ENCODE measurements around the gene PDXP. TPM values are rescaled to one million over a fixed set of nuclear protein-coding genes. Genes with fewer than 3 reads are reported as not detected.
A peak's percentile ranks its signal among the peaks of the same experiment; 100 is the strongest.

Gene PDXP
- total and polyA plus RNA-seq, 2 of the 13 experiments (the other 11 are each of a cell fraction or from before 2014, with no cell fraction given): 58.2 to 70.6 TPM

DNA sequence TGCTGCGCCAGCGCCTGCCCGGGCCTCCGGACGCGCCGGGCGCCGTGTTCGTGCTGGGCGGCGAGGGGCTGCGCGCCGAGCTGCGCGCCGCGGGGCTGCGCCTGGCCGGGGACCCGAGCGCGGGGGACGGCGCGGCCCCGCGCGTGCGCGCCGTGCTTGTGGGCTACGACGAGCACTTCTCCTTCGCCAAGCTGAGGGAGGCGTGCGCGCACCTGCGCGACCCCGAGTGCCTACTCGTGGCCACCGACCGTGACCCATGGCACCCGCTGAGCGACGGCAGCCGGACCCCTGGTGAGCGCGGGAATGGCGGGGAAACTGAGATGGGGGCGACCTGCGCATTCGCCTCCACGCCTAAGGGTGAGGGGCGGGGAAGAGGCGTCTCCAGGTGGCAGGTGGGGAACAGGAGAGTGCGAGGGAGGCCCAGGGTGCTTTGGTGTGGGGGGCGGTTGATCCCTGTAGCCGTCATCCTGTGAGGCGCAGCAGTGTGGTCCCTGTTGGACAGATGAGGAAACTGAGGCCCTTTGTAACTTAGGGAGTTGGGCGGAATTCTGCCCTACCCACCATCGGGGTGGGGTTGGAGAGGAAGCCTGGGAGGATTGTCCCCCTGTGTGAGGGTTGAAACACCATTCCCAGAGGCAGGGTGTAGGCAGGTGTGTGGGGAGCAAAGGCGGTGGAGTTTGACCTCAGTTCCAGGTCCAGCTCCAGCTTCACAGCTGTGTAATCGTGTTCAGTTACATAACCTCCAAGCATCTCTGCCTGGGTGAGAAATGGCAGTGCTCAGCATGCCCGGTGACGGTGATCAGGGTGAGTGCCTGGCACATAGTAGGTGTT is 758 bp downstream of the PDXP start (continued):
- TF ChIP-seq THAP11 (CRISPR knock-in tag; IDR thresholded peaks at IDR 0.05) (peak; percentile 68), ZNF234 (CRISPR knock-in tag; conservative IDR thresholded peaks at IDR 0.05) (0 out of 2 replicates have a peak, but pooled peaks have one; percentile 40), ZNF530 (CRISPR knock-in tag; IDR thresholded peaks at IDR 0.05; ENCODE audit: low read depth) (no peak), DNMT1 (CRISPR knock-in tag; IDR thresholded peaks at IDR 0.05) (0 out of 2 replicates have a peak, but pooled peaks have one; percentile 51), REXO4 (CRISPR knock-in tag; IDR thresholded peaks at IDR 0.05; ENCODE audit: borderline replicate concordance) (no peak), MAZ (IDR thresholded peaks at IDR 0.05; ENCODE audit: borderline replicate concordance, low read depth, low read length) (no peak; the same call in 1 of the 2 replicates), MAZ (CRISPR knock-in tag; IDR thresholded peaks at IDR 0.05; ENCODE audit: low read depth) (peak; percentile 62; the same call in 1 of the 2 replicates), ZNF564 (CRISPR knock-in tag; IDR thresholded peaks at IDR 0.05) (0 out of 2 replicates have a peak, but pooled peaks have one; percentile 76), YEATS2 (CRISPR knock-in tag; IDR thresholded peaks at IDR 0.05; ENCODE audit: borderline replicate concordance) (peak; percentile 52; the same call in 1 of the 2 replicates), ZNF143 (CRISPR knock-in tag; IDR thresholded peaks at IDR 0.05) (no peak)

DNA sequence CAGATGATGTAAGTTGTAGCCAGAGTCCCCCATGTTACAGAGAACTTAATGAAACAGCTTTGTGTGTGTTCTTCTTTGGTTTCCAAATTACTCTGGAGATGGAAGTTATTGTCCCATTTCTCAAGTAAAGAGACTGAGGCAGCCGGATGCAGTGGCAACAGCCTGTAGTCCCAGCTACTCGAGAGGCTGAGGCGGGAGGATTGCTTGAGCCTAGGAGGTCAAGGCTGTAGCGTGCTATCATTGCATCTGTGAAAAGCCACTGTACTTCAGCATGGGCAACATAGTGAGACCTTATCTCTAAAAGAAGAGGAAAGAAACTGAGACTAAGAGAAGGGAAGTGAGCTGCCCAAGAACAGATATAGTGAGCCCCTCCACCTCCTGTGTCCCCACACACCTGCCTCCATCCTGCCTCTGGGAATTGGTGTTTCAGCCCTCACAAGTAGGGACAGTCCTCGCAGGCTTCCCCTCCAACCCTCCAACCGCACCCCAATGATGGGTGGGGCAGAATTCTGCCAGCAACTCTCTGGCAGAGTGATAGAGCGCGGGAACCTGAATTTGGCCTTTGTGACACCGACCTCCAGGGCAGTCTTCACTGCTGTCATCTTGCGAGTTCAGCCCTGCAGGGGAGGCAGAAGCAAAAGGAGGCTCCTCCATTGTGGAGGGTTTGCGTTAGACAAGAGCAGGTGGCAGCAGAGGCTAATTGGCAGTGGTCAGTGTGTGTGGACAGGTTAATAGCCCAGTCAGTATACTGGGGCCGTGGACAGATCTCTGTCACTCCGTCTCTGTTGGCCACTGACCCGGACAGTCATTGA is 1.6 kb downstream of the PDXP start:
- Histone ChIP-seq H3K9ac (ENCODE audit: insufficient read depth, low read depth, low read length) (peak overlapping the region; percentile 92), H3K27me3 (ENCODE audit: control insufficient read depth in 1 of 2, insufficient read depth in 2 of 2, low read length in 2 of 2) (no peaks in the 10 kb centered on the region; a peak in 1 of 5 replicates), H3K27ac (ENCODE audit: extremely low read length, insufficient read depth, low read length) (peak overlapping the region; percentile 93), H3K36me3 (replicated peaks in 1 of 2; ENCODE audit: control insufficient read depth in 1 of 2, insufficient read depth in 2 of 2, low read length in 2 of 2) (peaks cover 5 to 10% of the 10 kb centered on the region in 2 experiments; a peak in 4 of 5 replicates), H3K9me3 (ENCODE audit: low read length) (no peaks in the 10 kb centered on the region), H3K4me1 (ENCODE audit: insufficient read depth, low read length) (peaks cover 61% of the 10 kb centered on the region), H3K79me2 (ENCODE audit: insufficient read depth, low read length) (peaks cover 61% of the 10 kb centered on the region), H3K4me3 (replicated peaks in 1 of 3; ENCODE audit: insufficient read depth in 1 of 3, low read depth in 2 of 3, low read length in 3 of 3) (peak overlapping the region; percentile 75 to 97 (median 94)), H2AFZ (ENCODE audit: low read length) (no peak overlapping the region), H3K4me2 (ENCODE audit: low read depth, low read length) (peak overlapping the region; percentile 94), H4K20me1 (ENCODE audit: insufficient read depth, low read length) (peaks cover 48% of the 10 kb centered on the region)
- no TSS peak for BruUV-seq (replicated peaks)
- ChIA-PET POLR2A (interaction anchor here (0.9 to 11.2 kb wide), 7 partner anchors 9 to 72 kb away, joined by 3 to 242 read pairs (median 36); partner anchors contain the start of genes GGA1, LGALS1, NOL12 and SH3BP1), CTCF (ENCODE audit: low intra/inter-chr PET ratio, low total read pairs) (interaction anchor here (1.8 to 1.9 kb wide), 2 partner anchors 21 to 22 kb away, joined by 3 to 7 read pairs; no protein-coding TSS in a partner anchor)
- in situ Hi-C loops (cut with HindIII; ENCODE audit: extremely low pct_ligation_motif_present, low pct_unique_long_range_greater_than_20kb): no loop called here
- ATAC-seq (no peak), FAIRE-seq (no peak), DNase-seq (ENCODE audit: low spot score) (no peak)
- WGBS (ENCODE audit: low lambda C conversion rate): 40% methylated on average over 14 of the region's 14 CpGs
- intact Hi-C loops (cut with micrococcal nuclease; ENCODE audit: unreplicated experiment): loop anchor here (10.0 kb wide), 1 partner anchor 145 kb away; the partner anchor contains the start of gene GCAT
- TF ChIP-seq, protein P1, sequence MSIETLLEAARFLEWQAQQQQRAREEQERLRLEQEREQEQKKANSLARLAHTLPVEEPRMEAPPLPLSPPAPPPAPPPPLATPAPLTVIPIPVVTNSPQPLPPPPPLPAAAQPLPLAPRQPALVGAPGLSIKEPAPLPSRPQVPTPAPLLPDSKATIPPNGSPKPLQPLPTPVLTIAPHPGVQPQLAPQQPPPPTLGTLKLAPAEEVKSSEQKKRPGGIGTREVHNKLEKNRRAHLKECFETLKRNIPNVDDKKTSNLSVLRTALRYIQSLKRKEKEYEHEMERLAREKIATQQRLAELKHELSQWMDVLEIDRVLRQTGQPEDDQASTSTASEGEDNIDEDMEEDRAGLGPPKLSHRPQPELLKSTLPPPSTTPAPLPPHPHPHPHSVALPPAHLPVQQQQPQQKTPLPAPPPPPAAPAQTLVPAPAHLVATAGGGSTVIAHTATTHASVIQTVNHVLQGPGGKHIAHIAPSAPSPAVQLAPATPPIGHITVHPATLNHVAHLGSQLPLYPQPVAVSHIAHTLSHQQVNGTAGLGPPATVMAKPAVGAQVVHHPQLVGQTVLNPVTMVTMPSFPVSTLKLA (IDR thresholded peaks at IDR 0.05): no peak
- TF ChIP-seq ZSCAN30 (CRISPR knock-in tag; IDR thresholded peaks at IDR 0.05) (0 out of 2 replicates have a peak, but pooled peaks have one; percentile 17), TRIM24 (CRISPR knock-in tag; IDR thresholded peaks at IDR 0.05) (no peak), ZMYM3 (CRISPR knock-in tag; IDR thresholded peaks at IDR 0.05) (peak; percentile 24; the same call in 1 of the 2 replicates), ZNF629 (CRISPR knock-in tag; conservative IDR thresholded peaks at IDR 0.05) (peak; percentile 94), MIER2 (CRISPR knock-in tag; IDR thresholded peaks at IDR 0.05) (no peak), CAMTA2 (CRISPR knock-in tag; IDR thresholded peaks at IDR 0.05; ENCODE audit: borderline replicate concordance) (0 out of 2 replicates have a peak, but pooled peaks have one; percentile 22), CREM (IDR thresholded peaks at IDR 0.05) (peak; percentile 9; the same call in 1 of the 2 replicates), CREM (CRISPR knock-in tag; IDR thresholded peaks at IDR 0.05) (no peak)
- TF ChIP-seq, protein P2, sequence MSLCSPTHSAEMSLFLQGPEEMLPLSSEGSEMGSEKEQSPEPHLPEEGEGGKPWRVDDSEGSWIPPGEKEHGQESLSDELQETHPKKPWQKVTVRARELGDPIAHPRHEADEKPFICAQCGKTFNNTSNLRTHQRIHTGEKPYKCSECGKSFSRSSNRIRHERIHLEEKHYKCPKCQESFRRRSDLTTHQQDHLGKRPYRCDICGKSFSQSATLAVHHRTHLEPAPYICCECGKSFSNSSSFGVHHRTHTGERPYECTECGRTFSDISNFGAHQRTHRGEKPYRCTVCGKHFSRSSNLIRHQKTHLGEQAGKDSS (CRISPR knock-in tag; IDR thresholded peaks at IDR 0.05; ENCODE audit: borderline replicate concordance, low read depth): 0 out of 2 replicates have a peak, but pooled peaks have one; percentile 13

All from HepG2 (cell line).